Astrocyte of the hippocampus (primary cell): ENCODE measurements around the gene ITPR3.

Source experiments
- DNase-seq: peaks from one replicate; pipeline ENCODE4 v3.0.0; 2011; ENCODE audit warnings: low read depth, low spot score

ITPR3 gene

GRCh38 chr6:33670086-33670660 is 49.1 kb downstream of the ITPR3 start:
- DNase-seq = no peak

GRCh38 chr6:33670971-33671743 is 50.0 kb downstream of the ITPR3 start:
- DNase-seq = no peak

GRCh38 chr6:33671744-33672072 is 50.6 kb downstream of the ITPR3 start:
- DNase-seq = no peak

- peak; percentile 97 for DNase-seq
These were observed 51.7 kb downstream of the ITPR3 start for GRCh38 chr6:33672808-33673207.

- DNase-seq = no peak
These were observed 52.7 kb downstream of the ITPR3 start for GRCh38 chr6:33673851-33674250.

GRCh38 chr6:33675968-33676367 is 54.8 kb downstream of the ITPR3 start:
- no peak for DNase-seq

GRCh38 chr6:33676416-33677142 is 55.5 kb downstream of the ITPR3 start:
- no peak for DNase-seq

GRCh38 chr6:33677143-33677660 is 56.1 kb downstream of the ITPR3 start:
- DNase-seq = no peak

- DNase-seq = no peak
These were observed 56.6 kb downstream of the ITPR3 start for GRCh38 chr6:33677689-33678088.

GRCh38 chr6:33678233-33678931 is 57.3 kb downstream of the ITPR3 start:
- no peak for DNase-seq

- DNase-seq = no peak
These were observed 57.9 kb downstream of the ITPR3 start for GRCh38 chr6:33678932-33679490.

GRCh38 chr6:33679761-33680160 is 58.6 kb downstream of the ITPR3 start:
- DNase-seq = no peak

GRCh38 chr6:33682341-33682740 is 61.2 kb downstream of the ITPR3 start:
- DNase-seq = no peak

- DNase-seq = no peak
These were observed 62.0 kb downstream of the ITPR3 start for GRCh38 chr6:33683051-33683571.

- no peak for DNase-seq
These were observed 62.7 kb downstream of the ITPR3 start for GRCh38 chr6:33683576-33684427.

- DNase-seq = no peak
These were observed 63.3 kb downstream of the ITPR3 start for GRCh38 chr6:33684428-33684896.

- no peak for DNase-seq
These were observed 63.9 kb downstream of the ITPR3 start for GRCh38 chr6:33684983-33685382.

GRCh38 chr6:33685411-33686224 is 64.5 kb downstream of the ITPR3 start:
- DNase-seq = no peak

- DNase-seq = no peak
These were observed 65.3 kb downstream of the ITPR3 start for GRCh38 chr6:33686225-33686924.
